Ovary (tissue), 3 donors: ENCODE data around the gene CDH20.

Experiments used
- POLR2A ChIP-seq: fragments of 450-650 bp; IDR thresholded peaks from one replicate; pipeline ENCODE4 v1.6.1; 2017; ENCODE audit warnings: antibody characterized with exemption, mild to moderate bottlenecking, moderate library complexity
- TF ChIP-seq, protein P1 (sequence below), 3 donors: fragments of 450-650 bp in 2 of 3; fragments of 200-600 bp in 1 of 3; IDR thresholded peaks; one replicate each; pipeline versions ENCODE4 v1.5.1 to v1.8.0; 2016 to 2022; ENCODE audit warnings: antibody characterized with exemption in 3 of 3, mild to moderate bottlenecking in 1 of 3
- donor health status: DM: no; HTN: no; CAD: no.

DNA sequence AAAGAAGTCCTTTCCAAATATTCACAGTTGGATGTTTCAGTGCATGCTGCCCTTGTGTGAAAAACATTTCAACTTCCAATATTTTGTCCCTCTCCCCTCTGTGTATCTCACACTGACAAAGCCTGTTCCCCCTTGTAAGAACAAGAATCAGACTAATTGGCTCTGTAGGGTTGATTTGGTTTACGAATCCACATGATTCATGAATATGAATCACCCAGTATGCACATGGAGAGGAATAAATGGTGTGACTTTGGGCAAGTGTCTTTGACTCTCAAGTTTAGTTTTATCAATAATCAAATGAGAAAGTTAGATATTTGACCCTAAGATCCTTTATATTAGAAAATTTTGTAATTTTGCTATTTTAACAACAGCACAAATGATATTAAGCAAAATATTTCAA, 9.3 kb upstream of the CDH20 start:
- TF ChIP-seq, protein P1, sequence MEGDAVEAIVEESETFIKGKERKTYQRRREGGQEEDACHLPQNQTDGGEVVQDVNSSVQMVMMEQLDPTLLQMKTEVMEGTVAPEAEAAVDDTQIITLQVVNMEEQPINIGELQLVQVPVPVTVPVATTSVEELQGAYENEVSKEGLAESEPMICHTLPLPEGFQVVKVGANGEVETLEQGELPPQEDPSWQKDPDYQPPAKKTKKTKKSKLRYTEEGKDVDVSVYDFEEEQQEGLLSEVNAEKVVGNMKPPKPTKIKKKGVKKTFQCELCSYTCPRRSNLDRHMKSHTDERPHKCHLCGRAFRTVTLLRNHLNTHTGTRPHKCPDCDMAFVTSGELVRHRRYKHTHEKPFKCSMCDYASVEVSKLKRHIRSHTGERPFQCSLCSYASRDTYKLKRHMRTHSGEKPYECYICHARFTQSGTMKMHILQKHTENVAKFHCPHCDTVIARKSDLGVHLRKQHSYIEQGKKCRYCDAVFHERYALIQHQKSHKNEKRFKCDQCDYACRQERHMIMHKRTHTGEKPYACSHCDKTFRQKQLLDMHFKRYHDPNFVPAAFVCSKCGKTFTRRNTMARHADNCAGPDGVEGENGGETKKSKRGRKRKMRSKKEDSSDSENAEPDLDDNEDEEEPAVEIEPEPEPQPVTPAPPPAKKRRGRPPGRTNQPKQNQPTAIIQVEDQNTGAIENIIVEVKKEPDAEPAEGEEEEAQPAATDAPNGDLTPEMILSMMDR (IDR thresholded peaks at IDR 0.05): no peak
- TF ChIP-seq POLR2A: no peak
